B cell (primary cell): ENCODE data around the gene CYP2A13. TPM values are rescaled to one million over a fixed set of nuclear protein-coding genes. Genes with fewer than 3 reads are reported as not detected.
"Not testable (repeated sequence)": the region's sequence is repeated elsewhere in the genome, so short reads cannot be mapped to it uniquely, and the experiment has no call there.

ENCODE experiments used
- ATAC-seq: fragments of 200-7000 bp; cut with Tn5 transposase; one replicate; pipeline ENCODE4 v1.10.0; 2021; ENCODE audit warnings: low read depth, mild to moderate bottlenecking, moderate number of reproducible peaks, moderate library complexity
- CTCF ChIA-PET: fragments of 350-600 bp; sonication (Branson Sonifier 250); formaldehyde crosslinking; loops from one replicate; lab custom pipeline; 2021; ENCODE audit warnings: antibody characterized with exemption, inconsistent platforms; lab: Charles Lee
- POLR2A ChIA-PET: fragments of 350-600 bp; sonication (Branson Sonifier 250); formaldehyde crosslinking; loops from one replicate; lab custom pipeline; 2021; ENCODE audit warnings: antibody characterized with exemption; lab: Charles Lee
- DNase-seq: peaks from one replicate; pipeline ENCODE4 v3.0.0; 2013
- H2AFZ ChIP-seq: 2 replicates; pipeline ENCODE4 v1.6.1; 2012; ENCODE audit warnings: mild to moderate bottlenecking, low read depth, low read length; ENCODE audit not compliant: insufficient read depth, poor library complexity, severe bottlenecking
- H3K27ac ChIP-seq, 2 donors: 1 replicate in 1 of 2; 2 replicates in 1 of 2; pipeline ENCODE4 v1.5.1; 2012 to 2013; ENCODE audit warnings: low read length in 2 of 2, mild to moderate bottlenecking in 2 of 2, moderate library complexity in 1 of 2
- H3K27me3 ChIP-seq, 4 experiments: fragments of 200-600 bp in 1 of 4; sonication (generic) in 1 of 4; replicated peaks in 1 of 4; 1 replicate in 2 of 4; 2 replicates in 2 of 4; pipeline versions ENCODE4 v1.6.1 to v1.7.0; 2013 to 2016; ENCODE audit warnings: low read length in 3 of 4, mild to moderate bottlenecking in 2 of 4, mixed read lengths in 1 of 4, moderate library complexity in 1 of 4; ENCODE audit not compliant: insufficient read depth in 4 of 4, control insufficient read depth in 3 of 4; ENCODE audit errors: control extremely low read depth in 1 of 4
- H3K36me3 ChIP-seq, 2 experiments: replicated peaks in 1 of 2; 1 replicate in 1 of 2; 2 replicates in 1 of 2; pipeline versions ENCODE4 v1.6.1 to v1.7.1; 2013; ENCODE audit warnings: low read length in 1 of 2; ENCODE audit not compliant: insufficient read depth in 2 of 2, control insufficient read depth in 1 of 2; ENCODE audit errors: control extremely low read depth in 1 of 2, extremely low read depth in 1 of 2
- H3K4me1 ChIP-seq, 2 donors: fragments of 200-600 bp in 1 of 2; sonication (generic) in 1 of 2; 1 replicate in 1 of 2; 2 replicates in 1 of 2; pipeline versions ENCODE4 v1.5.1 to v1.6.1; 2013 to 2017; ENCODE audit warnings: low read length in 2 of 2; ENCODE audit not compliant: control insufficient read depth in 2 of 2, insufficient read depth in 2 of 2
- H3K4me2 ChIP-seq: replicated peaks from 2 replicates; pipeline ENCODE3; 2012; ENCODE audit warnings: mild to moderate bottlenecking, low read depth, low read length; ENCODE audit not compliant: poor library complexity, severe bottlenecking
- H3K4me3 ChIP-seq, 5 experiments: fragments of 200-600 bp in 1 of 5; sonication (generic) in 1 of 5; 1 replicate in 3 of 5; 2 replicates in 2 of 5; pipeline versions ENCODE4 v1.5.1 to v1.7.0; 2011 to 2016; ENCODE audit warnings: low read length in 4 of 5, mild to moderate bottlenecking in 4 of 5, low read depth in 2 of 5, control low read depth in 1 of 5, moderate library complexity in 1 of 5; ENCODE audit not compliant: insufficient read depth in 1 of 5; ENCODE audit errors: control extremely low read depth in 1 of 5, extremely low read depth in 1 of 5
- H3K79me2 ChIP-seq: fragments of 200-600 bp; sonication (generic); one replicate; pipeline ENCODE4 v1.6.0; 2016; ENCODE audit warnings: low read length; ENCODE audit not compliant: control insufficient read depth, insufficient read depth
- H3K9ac ChIP-seq: fragments of 200-600 bp; sonication (generic); 2 replicates; pipeline ENCODE4 v1.6.1; 2017; ENCODE audit warnings: mild to moderate bottlenecking, low read length, moderate library complexity
- H3K9me3 ChIP-seq, 3 donors: one replicate each; pipeline versions ENCODE4 v1.6.1 to v1.7.1; 2013; ENCODE audit warnings: low read length in 2 of 3; ENCODE audit not compliant: control insufficient read depth in 2 of 3, insufficient read depth in 1 of 3; ENCODE audit errors: control extremely low read depth in 1 of 3
- H4K20me1 ChIP-seq: 2 replicates; pipeline ENCODE4 v1.6.0; 2012; ENCODE audit warnings: mild to moderate bottlenecking, low read length; ENCODE audit not compliant: insufficient read depth, control insufficient read depth, poor library complexity, severe bottlenecking
- H3K27ac Mint-ChIP-seq: one replicate; pipeline ENCODE4 v1.8.0; 2021; ENCODE audit warnings: mixed read lengths
- H3K27me3 Mint-ChIP-seq: one replicate; pipeline ENCODE4 v1.8.0; 2021; ENCODE audit warnings: mixed read lengths
- H3K4me1 Mint-ChIP-seq: one replicate; pipeline ENCODE4 v1.8.0; 2021; ENCODE audit warnings: mixed read lengths
- H3K4me3 Mint-ChIP-seq: one replicate; pipeline ENCODE4 v1.8.0; 2021; ENCODE audit warnings: mixed read lengths
- H3K9me3 Mint-ChIP-seq: one replicate; pipeline ENCODE4 v1.8.0; 2022; ENCODE audit warnings: mixed read lengths; ENCODE audit not compliant: insufficient read depth
- EZH2 ChIP-seq: IDR thresholded peaks from 2 replicates; pipeline ENCODE4 v1.6.1; 2012; ENCODE audit warnings: borderline replicate concordance, low read depth, mild to moderate bottlenecking, moderate library complexity, low read length; ENCODE audit not compliant: insufficient read depth, poor library complexity, severe bottlenecking
- WGBS: methylation state at CpG from one replicate; pipeline ENCODE4 v1.1.5; 2013; ENCODE audit warnings: missing lambda C conversion rate; ENCODE audit not compliant: insufficient coverage; 5-methylcytosine and 5-hydroxymethylcytosine counted together
- intact Hi-C: fragments of 100-400 bp; cut with micrococcal nuclease; formaldehyde crosslinking; loops from one replicate; pipeline ENCODE4 v1.10.0; 2022
- polyA plus RNA-seq: library from polyadenylated mRNA; depleted of rRNA; stranded (reverse); fragments of >200 nt; gene quantifications from 2 replicates; pipeline ENCODE4 v1.2.3, GENCODE V29; 2012
- total RNA-seq, 2 donors: library from RNA; stranded (reverse); fragments of 120-200 nt in 1 of 2; gene quantifications; 1 replicate in 1 of 2; 2 replicates in 1 of 2; pipeline versions ENCODE4 v1.2.3 to v1.2.4, GENCODE V29; 2013 to 2022
- TF ChIP-seq, protein P1 (sequence below): fragments of 200-600 bp; IDR thresholded peaks from one replicate; pipeline ENCODE4 v1.8.0; 2022; ENCODE audit warnings: antibody characterized with exemption, mild to moderate bottlenecking

The CYP2A13 gene
- total and polyA plus RNA-seq, 2 donors (not counting 1 experiment from before 2014, with no cell fraction given) = not detected

DNA sequence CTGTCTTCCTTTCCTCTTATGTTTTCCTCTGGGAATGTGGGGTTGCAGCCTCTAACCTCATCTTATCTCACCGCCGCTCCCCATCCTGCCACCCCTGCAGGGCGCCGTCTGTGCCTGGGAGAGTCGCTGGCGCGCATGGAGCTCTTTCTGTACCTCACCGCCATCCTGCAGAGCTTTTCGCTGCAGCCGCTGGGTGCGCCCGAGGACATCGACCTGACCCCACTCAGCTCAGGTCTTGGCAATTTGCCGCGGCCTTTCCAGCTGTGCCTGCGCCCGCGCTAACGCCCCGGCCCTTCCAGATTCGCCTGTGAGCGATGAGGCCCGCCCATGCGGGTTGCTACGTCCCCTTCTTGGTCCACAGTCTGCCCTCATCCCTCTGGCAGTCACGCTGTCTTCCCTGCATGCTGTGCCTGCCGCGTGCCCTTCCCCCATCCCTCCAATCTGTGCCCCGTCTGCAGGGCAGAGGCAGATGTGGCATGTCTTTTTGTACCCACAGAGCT lies 39.6 kb downstream of the CYP2A13 start:
- peak overlapping the region in 1 of 5 experiments; percentile 23 for H3K4me3 ChIP-seq
- peak overlapping the region; percentile 80 for H3K4me3 Mint-ChIP-seq
- H3K4me1 ChIP-seq, H3K79me2 ChIP-seq, H3K9me3 ChIP-seq, H3K36me3 ChIP-seq, H3K9me3 Mint-ChIP-seq, H3K27me3 ChIP-seq, H3K27ac ChIP-seq, H4K20me1 ChIP-seq, POLR2A ChIA-PET: not testable (repeated sequence)
- 0% methylated on average over 7 of the region's 29 CpGs for WGBS
- peaks cover 11% of the 10 kb centered on the region for H3K4me1 Mint-ChIP-seq
- DNase-seq = peak; percentile 75
- H3K27ac Mint-ChIP-seq = peak overlapping the region; percentile 72
- ATAC-seq = peak; percentile 94
- H3K4me2 ChIP-seq = peak overlapping the region; percentile 22
- peak overlapping the region; percentile 69 for H2AFZ ChIP-seq
- peaks cover 25% of the 10 kb centered on the region for H3K27me3 Mint-ChIP-seq
- peak overlapping the region; percentile 35 for H3K9ac ChIP-seq
- intact Hi-C loops = loop anchor here (1.0 to 2.0 kb wide), 2 partner anchors 16 to 135 kb away; no protein-coding TSS in a partner anchor
- CTCF ChIA-PET = interaction anchor here (1.1 to 6.1 kb wide), 11 partner anchors 12 to 466 kb away, joined by 3 to 38 read pairs (median 4); partner anchors contain the start of gene HNRNPUL1

DNA sequence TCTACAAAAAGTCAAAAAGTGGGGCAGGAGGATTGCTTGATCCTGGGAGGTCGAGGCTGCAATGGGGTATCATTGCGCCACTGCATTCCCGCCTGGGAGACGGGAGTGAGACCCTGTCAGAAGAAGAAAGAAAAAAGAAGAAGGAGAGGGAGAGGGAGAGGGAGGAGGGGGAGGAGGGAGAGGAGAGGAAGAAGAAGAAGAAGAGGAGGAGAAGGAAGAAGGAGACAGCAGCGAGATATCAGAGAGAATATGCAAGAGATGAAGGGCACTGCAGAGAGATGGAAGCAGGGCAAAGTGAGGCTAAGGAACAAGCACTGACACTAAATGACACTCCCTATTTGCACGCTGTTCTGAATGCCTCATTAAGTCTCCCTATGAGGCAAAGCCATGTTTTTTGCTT lies 40.4 kb downstream of the CYP2A13 start:
- ATAC-seq (no peak), DNase-seq (no peak)
- Histone ChIP-seq H3K27ac (no peak overlapping the region), H3K36me3 (no peaks in the 10 kb centered on the region), H4K20me1 (no peaks in the 10 kb centered on the region), H3K27me3 (peaks cover 0 to 4% (median 1%) of the 10 kb centered on the region in 4 experiments), H3K9ac (no peak overlapping the region), H3K4me1 (peaks cover 0 to 6% of the 10 kb centered on the region in 2 donors), H3K4me2 (no peak overlapping the region), H3K79me2 (no peaks in the 10 kb centered on the region), H3K4me3 (no peak overlapping the region), H2AFZ (no peak overlapping the region), H3K9me3 (peaks cover 0 to 5% (median 0%) of the 10 kb centered on the region in 3 donors)
- Mint-ChIP-seq H3K9me3 (no peaks in the 10 kb centered on the region), H3K27me3 (peaks cover 31% of the 10 kb centered on the region), H3K4me3 (no peak overlapping the region), H3K4me1 (peaks cover 11% of the 10 kb centered on the region), H3K27ac (no peak overlapping the region)
- 77% methylated on average over 4 of the region's 6 CpGs for WGBS
- ChIA-PET POLR2A (no interaction called here), CTCF (interaction anchor here (1.3 to 6.1 kb wide), 2 partner anchors 15 to 179 kb away, joined by 3 to 38 read pairs; no protein-coding TSS in a partner anchor)
- no peak for TF ChIP-seq EZH2
- TF ChIP-seq, protein P1, sequence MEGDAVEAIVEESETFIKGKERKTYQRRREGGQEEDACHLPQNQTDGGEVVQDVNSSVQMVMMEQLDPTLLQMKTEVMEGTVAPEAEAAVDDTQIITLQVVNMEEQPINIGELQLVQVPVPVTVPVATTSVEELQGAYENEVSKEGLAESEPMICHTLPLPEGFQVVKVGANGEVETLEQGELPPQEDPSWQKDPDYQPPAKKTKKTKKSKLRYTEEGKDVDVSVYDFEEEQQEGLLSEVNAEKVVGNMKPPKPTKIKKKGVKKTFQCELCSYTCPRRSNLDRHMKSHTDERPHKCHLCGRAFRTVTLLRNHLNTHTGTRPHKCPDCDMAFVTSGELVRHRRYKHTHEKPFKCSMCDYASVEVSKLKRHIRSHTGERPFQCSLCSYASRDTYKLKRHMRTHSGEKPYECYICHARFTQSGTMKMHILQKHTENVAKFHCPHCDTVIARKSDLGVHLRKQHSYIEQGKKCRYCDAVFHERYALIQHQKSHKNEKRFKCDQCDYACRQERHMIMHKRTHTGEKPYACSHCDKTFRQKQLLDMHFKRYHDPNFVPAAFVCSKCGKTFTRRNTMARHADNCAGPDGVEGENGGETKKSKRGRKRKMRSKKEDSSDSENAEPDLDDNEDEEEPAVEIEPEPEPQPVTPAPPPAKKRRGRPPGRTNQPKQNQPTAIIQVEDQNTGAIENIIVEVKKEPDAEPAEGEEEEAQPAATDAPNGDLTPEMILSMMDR = no peak
- intact Hi-C loops = no loop called here
